Measurements from ENCODE around the gene ARG1.

GRCh38 chr6:131555992-131556391, 17.0 kb upstream of the ARG1 start:
- no peak for TF ChIP-seq CTCF (conservative IDR thresholded peaks at IDR 0.05 in 1 of 2, IDR thresholded peaks at IDR 0.05 in 1 of 2; ENCODE audit: low read depth in 1 of 2, low read length in 2 of 2)
- TF ChIP-seq EZH2 (IDR thresholded peaks at IDR 0.05; ENCODE audit: low read length, missing control alignments) = no peak

All from fibroblast of lung (primary cell).